Fibroblast of the aortic adventitia (primary cell): ENCODE data around the gene TNFRSF1A. TPM values are rescaled to one million over a fixed set of nuclear protein-coding genes. Genes with fewer than 3 reads are reported as not detected.
A peak's percentile ranks its signal among the peaks of the same experiment; 100 is the strongest.

ENCODE experiments used
- DNase-seq: peaks from one replicate; pipeline ENCODE4 v3.0.0-alpha.2; 2010; ENCODE audit warnings: low read depth
- H3K4me3 ChIP-seq: 2 replicates; pipeline ENCODE4 v1.5.1; 2011; ENCODE audit warnings: low read depth, mild to moderate bottlenecking, control low read depth, low read length, moderate library complexity
- CTCF ChIP-seq: IDR thresholded peaks from 2 replicates; pipeline ENCODE4 v1.5.1; 2011; ENCODE audit warnings: mild to moderate bottlenecking, low read length, control low read depth, inconsistent platforms; ENCODE audit not compliant: insufficient read depth
- total RNA-seq: library from RNA; depleted of rRNA; stranded (reverse); fragments of >200 nt; gene quantifications from 2 replicates; pipeline ENCODE4 v1.2.3, GENCODE V29; 2012; ENCODE audit warnings: low replicate concordance

TNFRSF1A gene
- total RNA-seq, 1 donor: 207 TPM

- TF ChIP-seq CTCF: no peak
- no peak overlapping the region for H3K4me3 ChIP-seq
- no peak for DNase-seq
Observed at GRCh38 chr12:6374028-6374785, 32.3 kb upstream of the TNFRSF1A start.

- H3K4me3 ChIP-seq: no peak overlapping the region
- no peak for TF ChIP-seq CTCF
- DNase-seq: no peak
Observed at GRCh38 chr12:6373022-6373787, 31.3 kb upstream of the TNFRSF1A start.

- no peak overlapping the region for H3K4me3 ChIP-seq
- no peak for TF ChIP-seq CTCF
- peak; percentile 73 for DNase-seq
Observed at GRCh38 chr12:6372403-6373003, 30.6 kb upstream of the TNFRSF1A start.

GRCh38 chr12:6370994-6371754 is 29.3 kb upstream of the TNFRSF1A start:
- DNase-seq: no peak
- no peak overlapping the region for H3K4me3 ChIP-seq
- TF ChIP-seq CTCF: peak; percentile 25

- TF ChIP-seq CTCF: no peak
- H3K4me3 ChIP-seq: no peak overlapping the region
- no peak for DNase-seq
Observed at GRCh38 chr12:6370576-6370935, 28.7 kb upstream of the TNFRSF1A start.

GRCh38 chr12:6369916-6370575 is 28.2 kb upstream of the TNFRSF1A start:
- DNase-seq: no peak
- TF ChIP-seq CTCF: no peak
- no peak overlapping the region for H3K4me3 ChIP-seq
